NAMALWA (cell line): ENCODE measurements around the gene PODXL.
"Not testable (repeated sequence)": the region's sequence is repeated elsewhere in the genome, so short reads cannot be mapped to it uniquely, and the experiment has no call there.

Source experiments
- DNase-seq: peaks from one replicate; pipeline ENCODE4 v3.0.0-alpha.2; 2015; ENCODE audit warnings: low spot score

PODXL gene

GRCh38 chr7:131536361-131536849 is 20.0 kb downstream of the PODXL start:
- DNase-seq: no peak

GRCh38 chr7:131533566-131534561 is 22.6 kb downstream of the PODXL start:
- DNase-seq: no peak

- DNase-seq: no peak
These were observed 23.3 kb downstream of the PODXL start for GRCh38 chr7:131533151-131533559.

GRCh38 chr7:131532570-131533091 is 23.8 kb downstream of the PODXL start:
- DNase-seq: no peak

- no peak for DNase-seq
These were observed 26.3 kb downstream of the PODXL start for GRCh38 chr7:131530137-131530536.

- no peak for DNase-seq
These were observed 26.8 kb downstream of the PODXL start for GRCh38 chr7:131529617-131530016.

GRCh38 chr7:131529179-131529578 is 27.2 kb downstream of the PODXL start:
- no peak for DNase-seq

- no peak for DNase-seq
These were observed 29.0 kb downstream of the PODXL start for GRCh38 chr7:131527456-131527855.

GRCh38 chr7:131525820-131526219 is 30.6 kb downstream of the PODXL start:
- no peak for DNase-seq

GRCh38 chr7:131524703-131525102 is 31.7 kb downstream of the PODXL start:
- DNase-seq: no peak

GRCh38 chr7:131524115-131524514 is 32.3 kb downstream of the PODXL start:
- DNase-seq: no peak

- DNase-seq: no peak
These were observed 34.0 kb downstream of the PODXL start for GRCh38 chr7:131522325-131522930.

- DNase-seq: no peak
These were observed 34.7 kb downstream of the PODXL start for GRCh38 chr7:131521651-131522163.

- no peak for DNase-seq
These were observed 37.8 kb downstream of the PODXL start for GRCh38 chr7:131518626-131519025.

- no peak for DNase-seq
These were observed 39.1 kb downstream of the PODXL start for GRCh38 chr7:131517218-131517923.

- DNase-seq: not testable (repeated sequence)
These were observed 41.0 kb downstream of the PODXL start for GRCh38 chr7:131515471-131515870.

- DNase-seq: peak; percentile 92
These were observed 43.0 kb downstream of the PODXL start for GRCh38 chr7:131513245-131514061.

- no peak for DNase-seq
These were observed 44.5 kb downstream of the PODXL start for GRCh38 chr7:131511774-131512535.

GRCh38 chr7:131511071-131511470 is 45.4 kb downstream of the PODXL start:
- no peak for DNase-seq

GRCh38 chr7:131509781-131510180 is 46.6 kb downstream of the PODXL start:
- DNase-seq: no peak
